CD4-positive, alpha-beta T cell (primary cell): Measurements from ENCODE around the gene AGAP6. TPM values are rescaled to one million over a fixed set of nuclear protein-coding genes. Genes with fewer than 3 reads are reported as not detected.
"Not testable (repeated sequence)": the region's sequence is repeated elsewhere in the genome, so short reads cannot be mapped to it uniquely, and the experiment has no call there.

Experiments used
- ATAC-seq: fragments of 200-7000 bp; cut with Tn5 transposase; one replicate; pipeline ENCODE4 v1.10.0; 2022; ENCODE audit warnings: mild to moderate bottlenecking; ENCODE audit not compliant: poor library complexity
- CTCF ChIA-PET: fragments of 350-600 bp; sonication (Branson Sonifier 250); formaldehyde crosslinking; loops from one replicate; lab custom pipeline; 2021; ENCODE audit warnings: antibody characterized with exemption, inconsistent platforms; lab: Charles Lee
- POLR2A ChIA-PET: fragments of 350-600 bp; sonication (Branson Sonifier 250); formaldehyde crosslinking; loops from one replicate; lab custom pipeline; 2021; ENCODE audit warnings: antibody characterized with exemption, inconsistent platforms; lab: Charles Lee
- DNase-seq, 14 experiments: peaks; one replicate each; pipeline ENCODE4 v3.0.0-alpha.2; 2013 to 2020; ENCODE audit warnings: mixed read lengths in 2 of 14
- H3K27ac ChIP-seq, 2 donors: one replicate each; pipeline versions ENCODE4 v1.5.1 to v1.7.0; 2013; ENCODE audit warnings: low read length in 2 of 2, low read depth in 1 of 2, mild to moderate bottlenecking in 1 of 2
- H3K27me3 ChIP-seq, 2 experiments: 1 replicate in 1 of 2; 2 replicates in 1 of 2; pipeline versions ENCODE4 v1.6.1 to v1.7.0; 2013; ENCODE audit warnings: low read length in 2 of 2, control low read depth in 1 of 2, mild to moderate bottlenecking in 1 of 2, moderate library complexity in 1 of 2; ENCODE audit not compliant: insufficient read depth in 2 of 2, control insufficient read depth in 1 of 2
- H3K36me3 ChIP-seq: one replicate; pipeline ENCODE4 v1.6.1; 2013; ENCODE audit warnings: low read length, control low read depth; ENCODE audit not compliant: insufficient read depth
- H3K4me1 ChIP-seq: one replicate; pipeline ENCODE4 v1.6.1; 2013; ENCODE audit warnings: low read length, control low read depth; ENCODE audit not compliant: insufficient read depth
- H3K4me3 ChIP-seq: one replicate; pipeline ENCODE4 v1.5.1; 2013; ENCODE audit warnings: mild to moderate bottlenecking, low read length, moderate library complexity
- H3K9me3 ChIP-seq, 2 experiments: 1 replicate in 1 of 2; 2 replicates in 1 of 2; pipeline versions ENCODE4 v1.6.1 to v1.7.0; 2013; ENCODE audit warnings: low read length in 2 of 2, mild to moderate bottlenecking in 2 of 2, control low read depth in 1 of 2, moderate library complexity in 1 of 2; ENCODE audit not compliant: control insufficient read depth in 1 of 2, insufficient read depth in 1 of 2
- H3K27ac Mint-ChIP-seq: one replicate; pipeline ENCODE4 v1.8.0; 2020; ENCODE audit warnings: mixed read lengths
- H3K27me3 Mint-ChIP-seq: one replicate; pipeline ENCODE4 v1.8.0; 2021; ENCODE audit warnings: mixed read lengths
- H3K36me3 Mint-ChIP-seq: one replicate; pipeline ENCODE4 v1.8.0; 2021; ENCODE audit warnings: low read depth, mixed read lengths
- H3K4me1 Mint-ChIP-seq: one replicate; pipeline ENCODE4 v1.8.0; 2021; ENCODE audit warnings: low read depth, mixed read lengths
- H3K4me3 Mint-ChIP-seq: one replicate; pipeline ENCODE4 v1.8.0; 2020; ENCODE audit warnings: mild to moderate bottlenecking, mixed read lengths
- H3K9me3 Mint-ChIP-seq: one replicate; pipeline ENCODE4 v1.8.0; 2020; ENCODE audit warnings: mixed read lengths
- intact Hi-C, 2 experiments: fragments of 100-400 bp; cut with DNase I in 1 of 2; cut with micrococcal nuclease in 1 of 2; formaldehyde crosslinking; loops; one replicate each; pipeline versions ENCODE4 v1.15.1 to v1.9.0; 2023 to 2025; cut with DNase I, micrococcal nuclease
- total RNA-seq, 174 experiments: library from RNA in 2 of 174; stranded (reverse) in 2 of 174; gene quantifications; one replicate each; pipeline ENCODE4 v1.2.3 and lab custom pipeline; 2021 to 2026

Gene AGAP6
- total RNA-seq, 2 experiments from 2014 or later: 12.9 to 13.9 TPM

DNA sequence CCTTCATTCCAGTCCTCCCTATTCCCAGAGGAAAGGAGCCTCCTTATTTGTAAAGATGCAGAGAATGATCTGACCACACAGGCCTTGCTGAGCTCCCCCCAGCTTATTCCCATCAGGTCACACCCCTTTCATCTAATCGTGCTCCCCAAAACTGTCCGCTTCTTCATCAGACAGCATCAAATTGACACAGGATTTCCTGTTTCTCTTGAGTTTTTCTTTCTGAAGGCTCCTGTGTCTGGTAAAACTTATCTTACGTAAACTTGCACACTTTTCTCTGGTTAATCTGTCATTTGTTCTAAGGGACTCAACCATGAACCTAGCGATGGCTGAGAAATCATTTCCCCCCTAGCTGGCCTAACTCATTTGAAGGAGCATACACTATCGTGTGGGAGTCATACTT is 59.4 kb downstream of the AGAP6 start:
- ATAC-seq, intact Hi-C loops, H3K36me3 ChIP-seq, H3K4me3 ChIP-seq, H3K27me3 ChIP-seq, H3K4me1 ChIP-seq, CTCF ChIA-PET, H3K9me3 Mint-ChIP-seq, H3K27ac Mint-ChIP-seq, H3K9me3 ChIP-seq, H3K36me3 Mint-ChIP-seq, H3K4me3 Mint-ChIP-seq, H3K4me1 Mint-ChIP-seq, H3K27ac ChIP-seq, H3K27me3 Mint-ChIP-seq, POLR2A ChIA-PET: not testable (repeated sequence)
- peak in 1 of 14 experiments; percentile 25 for DNase-seq

DNA sequence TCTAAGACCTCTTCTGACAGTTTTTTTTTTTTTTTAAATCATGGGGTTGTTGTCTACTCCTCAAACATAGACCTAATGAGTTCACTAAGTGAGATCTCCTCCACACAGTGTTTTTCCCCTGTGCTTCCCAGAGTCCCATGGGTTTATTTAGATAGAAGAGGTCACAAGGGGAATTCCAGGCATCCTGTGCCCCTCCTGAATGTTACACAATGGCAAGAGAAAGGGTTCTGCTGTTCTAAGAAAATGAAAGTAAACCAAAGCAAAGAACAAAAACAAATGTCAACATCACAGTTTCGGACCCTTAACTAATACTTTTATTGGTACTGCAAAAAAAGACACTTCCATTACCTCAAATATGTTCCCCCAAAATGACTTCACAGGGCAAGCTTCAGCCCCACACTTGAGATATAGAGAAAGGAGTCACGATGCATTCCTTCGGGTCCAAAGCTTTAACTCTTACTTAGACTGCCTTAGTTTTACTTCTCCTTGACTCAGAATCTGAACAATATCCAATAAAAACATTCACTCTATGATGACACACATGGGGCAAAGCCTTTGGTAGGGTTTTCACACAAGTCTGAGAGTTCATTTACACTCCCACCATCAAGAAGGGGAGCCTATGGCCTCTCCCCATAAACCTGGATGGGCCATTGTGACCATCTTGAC is 63.9 kb downstream of the AGAP6 start:
- H3K27ac ChIP-seq, H3K9me3 ChIP-seq, H3K27me3 ChIP-seq, H3K36me3 Mint-ChIP-seq, H3K36me3 ChIP-seq, H3K27ac Mint-ChIP-seq, H3K4me1 ChIP-seq, intact Hi-C loops, CTCF ChIA-PET, DNase-seq, POLR2A ChIA-PET, H3K4me3 Mint-ChIP-seq, H3K9me3 Mint-ChIP-seq, H3K4me1 Mint-ChIP-seq, ATAC-seq, H3K27me3 Mint-ChIP-seq, H3K4me3 ChIP-seq: not testable (repeated sequence)

DNA sequence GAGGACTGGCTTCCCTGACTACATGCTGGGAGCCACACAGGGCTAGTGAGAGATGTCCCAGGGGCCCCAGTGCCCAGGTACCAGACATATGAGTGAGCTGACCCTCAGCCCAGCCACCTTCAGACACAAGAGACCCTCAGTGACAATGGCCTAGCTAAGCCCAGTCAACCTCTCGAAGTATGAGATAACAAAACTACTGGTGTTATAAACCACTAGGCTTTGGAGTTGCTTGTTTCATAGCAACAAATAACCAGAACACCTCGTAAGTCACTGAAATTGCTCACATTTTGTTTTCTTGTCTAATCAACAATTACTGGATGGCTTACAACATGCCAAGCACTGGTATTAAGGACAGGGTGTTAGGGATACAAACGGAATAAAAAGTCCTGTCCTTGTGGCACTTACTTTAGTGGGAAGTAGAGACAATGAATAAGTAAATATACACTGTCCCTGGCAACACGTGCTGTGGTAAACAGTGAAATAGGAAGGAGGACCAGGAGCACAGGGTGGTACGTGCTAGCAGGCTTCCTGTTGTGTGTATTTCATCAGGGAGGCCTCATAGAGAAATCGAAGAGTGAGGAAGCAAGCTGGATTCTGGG is 64.7 kb downstream of the AGAP6 start:
- DNase-seq, intact Hi-C loops, H3K27me3 Mint-ChIP-seq, H3K9me3 Mint-ChIP-seq, POLR2A ChIA-PET, H3K4me3 ChIP-seq, H3K36me3 ChIP-seq, H3K36me3 Mint-ChIP-seq, ATAC-seq, H3K27ac Mint-ChIP-seq, H3K4me1 ChIP-seq, H3K9me3 ChIP-seq, CTCF ChIA-PET, H3K27ac ChIP-seq, H3K4me3 Mint-ChIP-seq, H3K4me1 Mint-ChIP-seq, H3K27me3 ChIP-seq: not testable (repeated sequence)

DNA sequence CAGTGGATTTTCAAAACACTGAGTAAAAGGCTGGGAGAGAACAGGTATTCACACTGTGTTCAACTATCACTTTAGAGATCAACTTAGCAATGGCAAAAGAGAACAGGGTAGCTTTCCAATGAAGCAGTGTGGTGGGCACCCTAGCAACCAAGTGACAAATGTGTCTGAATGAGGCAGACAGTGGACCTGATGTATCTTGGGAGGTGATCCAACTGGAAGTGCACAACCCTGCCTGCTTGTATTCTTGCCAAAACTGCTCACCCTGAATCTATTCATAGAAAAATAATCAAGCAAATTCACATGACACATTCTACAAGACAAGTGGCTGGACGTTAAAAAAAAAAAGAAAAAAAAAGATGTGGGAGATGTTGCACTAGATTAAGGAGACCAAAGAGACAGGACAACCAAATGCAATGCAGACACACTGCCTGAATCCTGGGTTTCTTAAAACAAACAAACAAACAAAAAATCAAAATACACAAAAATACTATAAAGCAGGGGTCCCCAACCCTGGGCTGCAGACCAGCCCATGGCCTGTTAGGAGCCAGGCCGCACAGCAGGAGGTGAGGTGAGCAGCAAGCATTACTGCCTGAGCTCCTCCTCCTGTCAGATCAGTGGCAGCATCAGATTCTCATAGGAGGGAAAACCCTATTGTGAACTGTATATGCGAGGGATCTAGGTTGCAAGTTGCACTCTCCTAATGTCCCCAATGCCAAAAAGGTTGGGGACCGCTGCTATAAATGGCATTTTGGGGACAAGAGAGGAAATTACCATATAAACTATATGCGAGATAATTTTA is 67.5 kb downstream of the AGAP6 start:
- H3K4me1 Mint-ChIP-seq, POLR2A ChIA-PET, H3K27ac Mint-ChIP-seq: not testable (repeated sequence)

DNA sequence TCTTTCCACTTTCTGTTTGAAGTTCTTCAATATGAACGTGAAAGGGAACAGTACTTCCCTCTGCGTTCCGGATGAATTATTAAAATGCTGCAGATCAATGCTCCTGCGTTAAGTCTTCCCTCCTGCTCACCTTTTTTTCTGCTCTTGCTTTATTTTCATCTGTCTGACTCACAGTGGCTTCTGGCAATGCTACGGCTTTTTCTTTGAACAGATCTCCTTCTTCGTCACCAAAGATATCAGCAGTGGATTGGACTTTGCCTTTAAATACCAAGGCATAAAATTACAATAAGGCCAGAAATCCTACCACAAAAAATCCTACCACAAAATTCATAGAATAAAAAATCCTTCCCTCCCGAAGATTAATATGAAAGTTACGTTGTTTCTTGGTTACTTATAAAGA is 68.4 kb downstream of the AGAP6 start:
- H3K27me3 ChIP-seq, H3K4me3 Mint-ChIP-seq, ATAC-seq, H3K9me3 Mint-ChIP-seq, H3K27me3 Mint-ChIP-seq, H3K27ac Mint-ChIP-seq, H3K4me1 ChIP-seq, intact Hi-C loops, H3K4me1 Mint-ChIP-seq, POLR2A ChIA-PET, H3K4me3 ChIP-seq, CTCF ChIA-PET, H3K36me3 ChIP-seq, DNase-seq, H3K27ac ChIP-seq, H3K9me3 ChIP-seq, H3K36me3 Mint-ChIP-seq: not testable (repeated sequence)

More for the DNA sequence above, 67.5 kb downstream of the AGAP6 start:
- ATAC-seq, H3K4me3 Mint-ChIP-seq, H3K27ac ChIP-seq, H3K36me3 Mint-ChIP-seq, intact Hi-C loops, H3K4me1 ChIP-seq, H3K9me3 Mint-ChIP-seq, CTCF ChIA-PET, H3K4me3 ChIP-seq, H3K27me3 ChIP-seq, H3K9me3 ChIP-seq, H3K36me3 ChIP-seq, H3K27me3 Mint-ChIP-seq, DNase-seq: not testable (repeated sequence)

DNA sequence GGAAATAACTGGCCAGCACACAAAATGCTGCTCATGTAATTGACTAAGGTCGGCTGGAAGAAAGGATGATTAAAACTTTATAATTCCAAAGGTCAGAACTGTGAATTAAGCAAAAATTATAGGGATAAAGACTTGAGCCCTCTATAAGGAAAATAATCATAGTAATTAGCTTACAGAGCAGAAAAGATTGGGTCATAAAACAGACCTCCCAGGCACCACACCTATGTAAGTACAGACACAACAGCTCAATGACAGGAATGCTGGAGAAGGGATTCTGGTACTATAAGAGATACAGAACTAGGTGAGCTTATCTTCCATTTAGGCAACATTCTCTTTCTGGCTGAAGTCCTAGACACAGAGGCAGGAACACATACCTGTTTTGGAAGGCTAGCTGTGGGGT is 70.5 kb downstream of the AGAP6 start:
- H3K27ac Mint-ChIP-seq, H3K27me3 Mint-ChIP-seq, H3K9me3 ChIP-seq, H3K36me3 Mint-ChIP-seq, H3K4me3 ChIP-seq, H3K9me3 Mint-ChIP-seq, POLR2A ChIA-PET, H3K4me1 Mint-ChIP-seq, CTCF ChIA-PET, H3K4me1 ChIP-seq, intact Hi-C loops, H3K36me3 ChIP-seq, H3K4me3 Mint-ChIP-seq, ATAC-seq, DNase-seq, H3K27me3 ChIP-seq, H3K27ac ChIP-seq: not testable (repeated sequence)

DNA sequence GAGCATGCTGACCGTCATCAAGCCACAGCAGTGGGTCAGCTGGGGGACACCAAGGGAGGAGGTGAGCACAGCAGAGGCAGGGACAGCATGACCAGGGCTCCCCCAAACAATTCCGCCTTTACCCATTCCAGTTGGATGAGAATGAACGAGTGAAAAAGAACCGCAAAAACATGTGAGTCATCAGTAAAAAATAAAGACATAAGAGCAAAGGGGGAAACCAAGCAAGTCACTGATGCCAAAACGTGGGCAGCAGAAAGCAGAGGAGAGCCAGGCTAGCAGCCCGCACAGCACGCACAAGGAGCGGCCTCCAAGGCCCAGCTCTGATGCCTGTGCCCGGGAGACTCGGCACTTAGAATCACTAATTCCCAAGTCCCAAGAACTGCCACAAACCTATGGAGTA is 71.7 kb downstream of the AGAP6 start:
- H3K4me1 Mint-ChIP-seq, H3K4me1 ChIP-seq, H3K9me3 ChIP-seq, H3K9me3 Mint-ChIP-seq, H3K36me3 ChIP-seq, CTCF ChIA-PET, DNase-seq, H3K36me3 Mint-ChIP-seq, H3K27ac ChIP-seq, H3K4me3 ChIP-seq, H3K27ac Mint-ChIP-seq, H3K4me3 Mint-ChIP-seq, H3K27me3 Mint-ChIP-seq, ATAC-seq, POLR2A ChIA-PET, H3K27me3 ChIP-seq: not testable (repeated sequence)
- intact Hi-C loops: loop anchor here in 1 of 2 experiments (10.0 kb wide), 2 partner anchors 115 to 565 kb away; partner anchors contain the start of genes PARG, SGMS1 and TIMM23B
